BLaER1 treated with 17β-estradiol and CSF1 and Interleukin-3, amounts not matched to agents 10 nM and 100 nM (cell line): Measurements from ENCODE around the gene VSIR.

Source experiments
- H3K27ac ChIP-seq, 11 experiments: shearing (Covaris generic); formaldehyde crosslinking; 2 replicates each; pipeline ENCODE4 v1.8.1; 2022
- H3K27me3 ChIP-seq, 11 experiments: shearing (Covaris generic); formaldehyde crosslinking; 2 replicates each; pipeline ENCODE4 v1.8.1; 2022
- H3K36me3 ChIP-seq, 11 experiments: shearing (Covaris generic); formaldehyde crosslinking; 2 replicates each; pipeline ENCODE4 v1.8.1; 2022
- H3K4me1 ChIP-seq, 10 experiments: shearing (Covaris generic); formaldehyde crosslinking; 2 replicates each; pipeline ENCODE4 v1.8.1; 2022
- H3K4me2 ChIP-seq, 11 experiments: shearing (Covaris generic); formaldehyde crosslinking; 2 replicates each; pipeline ENCODE4 v1.8.1; 2022
- H3K4me3 ChIP-seq, 10 experiments: shearing (Covaris generic); formaldehyde crosslinking; 2 replicates each; pipeline ENCODE4 v1.8.1; 2022
- H3K9ac ChIP-seq, 11 experiments: shearing (Covaris generic); formaldehyde crosslinking; 2 replicates each; pipeline ENCODE4 v1.8.1; 2022
- H3K9me3 ChIP-seq, 11 experiments: shearing (Covaris generic); formaldehyde crosslinking; replicated peaks in 1 of 11; 2 replicates each; pipeline ENCODE4 v1.8.1; 2022
- H4K20me1 ChIP-seq, 11 experiments: shearing (Covaris generic); formaldehyde crosslinking; 2 replicates each; pipeline ENCODE4 v1.8.1; 2022
- Cebpa-rat ChIP-seq, 11 experiments: shearing (Covaris generic); IDR thresholded peaks; 2 replicates each; pipeline ENCODE4 v1.8.1; 2022

The VSIR gene

DNA sequence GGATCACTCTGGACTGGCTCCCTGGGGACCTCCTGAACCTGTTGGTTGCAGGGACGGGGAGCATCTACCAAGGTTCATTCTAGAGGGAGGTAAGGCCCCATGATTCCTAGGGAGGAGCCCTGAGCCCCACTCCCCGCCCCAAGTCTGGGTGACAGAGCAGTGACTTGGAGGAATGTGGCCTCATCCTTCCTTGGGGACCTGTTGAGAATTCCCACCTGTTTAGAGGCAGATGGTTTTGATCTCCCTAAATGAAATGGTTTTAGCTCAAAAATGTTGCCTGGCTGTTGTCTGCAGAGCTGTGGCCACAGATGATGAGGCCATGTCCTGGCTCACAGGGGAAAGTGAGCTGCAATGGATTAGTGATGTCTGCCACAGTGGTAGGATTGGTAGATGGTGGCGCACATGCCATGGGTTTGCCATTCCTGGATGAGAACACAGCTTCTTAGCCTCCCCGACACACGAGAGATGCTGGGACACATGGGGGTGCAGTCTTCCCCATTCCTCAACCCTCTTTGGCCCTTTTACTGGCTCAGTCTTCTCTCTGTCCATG lies 66.0 kb downstream of the VSIR start:
- H3K36me3 ChIP-seq, result no peaks in the 10 kb centered on the region
- no peaks in the 10 kb centered on the region for H3K27me3 ChIP-seq
- peaks cover 41 to 66% (median 48%) of the 10 kb centered on the region in 10 experiments for H3K4me1 ChIP-seq
- 0 out of 22 replicates have a peak overlapping the region, but pooled peaks of 1 of the 11 experiments have one; percentile 21 for H3K27ac ChIP-seq
- no peak overlapping the region for H3K4me3 ChIP-seq
- H3K9me3 ChIP-seq, result no peaks in the 10 kb centered on the region
- H4K20me1 ChIP-seq, result no peaks in the 10 kb centered on the region
- H3K4me2 ChIP-seq, result peak overlapping the region in 10 of 11 experiments; percentile 1 to 99 (median 44); a peak in 12 of 22 replicates
- peak overlapping the region in 1 of 11 experiments; percentile 30; a peak in 1 of 22 replicates for H3K9ac ChIP-seq
- TF ChIP-seq Cebpa-rat (IDR thresholded peaks at IDR 0.05), result no peak

GRCh38 chr10:71706216-71707121 lies 66.9 kb downstream of the VSIR start:
- Histone ChIP-seq H4K20me1 (no peaks in the 10 kb centered on the region), H3K4me2 (no peak overlapping the region), H3K4me1 (peaks cover 33 to 66% (median 45%) of the 10 kb centered on the region in 10 experiments), H3K27ac (no peak overlapping the region), H3K9me3 (no peaks in the 10 kb centered on the region), H3K9ac (no peak overlapping the region), H3K27me3 (no peaks in the 10 kb centered on the region), H3K36me3 (no peaks in the 10 kb centered on the region), H3K4me3 (no peak overlapping the region)
- TF ChIP-seq Cebpa-rat (IDR thresholded peaks at IDR 0.05), result no peak

DNA sequence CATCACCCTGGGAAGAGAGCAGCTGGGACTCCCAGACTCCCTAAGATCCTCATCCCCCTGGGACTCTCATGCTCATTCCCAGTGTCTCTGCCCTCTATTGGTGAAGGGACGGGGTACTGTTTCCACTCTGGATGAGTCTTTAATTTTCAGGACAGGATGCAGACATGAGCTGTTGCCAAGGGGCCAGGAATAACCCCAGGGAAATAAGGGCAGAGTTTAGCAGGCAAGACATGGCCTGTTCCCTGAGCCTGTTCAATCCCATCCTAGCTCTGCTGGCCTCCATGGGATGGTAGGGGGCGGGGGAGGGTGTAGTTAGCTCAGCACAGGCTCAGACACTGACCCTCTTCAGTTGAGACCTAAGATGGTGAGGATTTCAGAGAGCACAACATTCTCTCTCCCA lies 67.7 kb downstream of the VSIR start:
- no peaks in the 10 kb centered on the region for H3K27me3 ChIP-seq
- no peak for TF ChIP-seq Cebpa-rat (IDR thresholded peaks at IDR 0.05)
- peaks cover 26 to 66% (median 42%) of the 10 kb centered on the region in 10 experiments for H3K4me1 ChIP-seq
- H3K4me2 ChIP-seq, result no peak overlapping the region
- no peak overlapping the region for H3K4me3 ChIP-seq
- no peaks in the 10 kb centered on the region for H4K20me1 ChIP-seq
- no peaks in the 10 kb centered on the region for H3K9me3 ChIP-seq
- H3K36me3 ChIP-seq, result no peaks in the 10 kb centered on the region
- H3K9ac ChIP-seq, result no peak overlapping the region; a peak in 1 of 22 replicates
- H3K27ac ChIP-seq, result no peak overlapping the region

- H3K4me3 ChIP-seq, result no peak overlapping the region
- H3K36me3 ChIP-seq, result no peaks in the 10 kb centered on the region
- H3K9ac ChIP-seq, result no peak overlapping the region
- no peak for TF ChIP-seq Cebpa-rat (IDR thresholded peaks at IDR 0.05)
- H3K4me1 ChIP-seq, result peaks cover 18 to 62% (median 35%) of the 10 kb centered on the region in 10 experiments
- H4K20me1 ChIP-seq, result no peaks in the 10 kb centered on the region
- no peak overlapping the region for H3K4me2 ChIP-seq
- no peak overlapping the region; a peak in 1 of 22 replicates for H3K27ac ChIP-seq
- H3K27me3 ChIP-seq, result no peaks in the 10 kb centered on the region
- H3K9me3 ChIP-seq, result no peaks in the 10 kb centered on the region
Observed at GRCh38 chr10:71704816-71705215, 68.5 kb downstream of the VSIR start.

- H4K20me1 ChIP-seq, result no peaks in the 10 kb centered on the region
- H3K4me3 ChIP-seq, result no peak overlapping the region
- no peaks in the 10 kb centered on the region for H3K27me3 ChIP-seq
- H3K27ac ChIP-seq, result no peak overlapping the region
- H3K36me3 ChIP-seq, result no peaks in the 10 kb centered on the region
- TF ChIP-seq Cebpa-rat (IDR thresholded peaks at IDR 0.05), result no peak
- H3K4me1 ChIP-seq, result peaks cover 11 to 49% (median 22%) of the 10 kb centered on the region in 10 experiments
- no peak overlapping the region for H3K4me2 ChIP-seq
- no peaks in the 10 kb centered on the region for H3K9me3 ChIP-seq
- H3K9ac ChIP-seq, result no peak overlapping the region
Observed at GRCh38 chr10:71703577-71703976, 69.7 kb downstream of the VSIR start.

GRCh38 chr10:71701496-71702132 lies 71.7 kb downstream of the VSIR start:
- H3K9me3 ChIP-seq, result no peaks in the 10 kb centered on the region

DNA sequence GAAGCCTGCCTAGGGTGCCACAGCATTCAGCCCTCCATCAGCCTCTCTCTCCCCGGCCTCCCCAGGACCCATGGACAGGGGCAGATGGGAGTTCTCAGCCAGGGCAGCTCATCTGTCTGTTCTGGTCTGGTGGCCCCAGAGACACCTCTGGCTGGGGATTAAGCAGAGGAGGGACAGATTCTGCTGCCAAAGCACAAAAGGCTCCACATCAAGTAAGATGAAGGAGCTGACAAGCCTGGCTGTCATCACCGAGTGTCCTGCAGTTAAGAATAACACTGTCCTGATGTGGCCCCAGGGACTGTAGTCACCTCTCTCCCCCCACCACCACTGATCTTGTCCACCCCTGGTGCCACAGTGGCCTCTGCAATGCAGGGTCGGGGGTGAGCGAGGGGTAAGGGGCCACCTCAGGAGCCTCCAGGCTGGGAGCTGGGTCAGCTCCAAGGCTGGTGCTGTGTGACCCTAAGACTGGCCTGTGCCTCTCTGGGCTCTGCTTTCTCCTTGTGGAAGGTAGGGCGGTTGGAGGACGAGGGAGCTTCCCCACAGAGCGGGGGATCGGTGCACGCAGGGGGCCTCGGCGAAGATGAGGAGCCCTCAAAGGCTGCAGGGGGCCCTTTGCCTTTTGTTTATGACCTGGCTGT lies 72.5 kb downstream of the VSIR start:
- no peak for TF ChIP-seq Cebpa-rat (IDR thresholded peaks at IDR 0.05)
- peak overlapping the region in 7 of 11 experiments; percentile 11 to 49 (median 37); a peak in 10 of 22 replicates for H3K9ac ChIP-seq
- H3K4me1 ChIP-seq, result peaks cover 19 to 55% (median 35%) of the 10 kb centered on the region in 10 experiments
- no peaks in the 10 kb centered on the region for H3K9me3 ChIP-seq
- no peak overlapping the region for H3K4me3 ChIP-seq
- H3K36me3 ChIP-seq, result no peaks in the 10 kb centered on the region
- peak overlapping the region in 5 of 11 experiments; percentile 17 to 51 (median 40); a peak in 9 of 22 replicates for H3K27ac ChIP-seq
- H3K4me2 ChIP-seq, result peak overlapping the region in 7 of 11 experiments; percentile 11 to 67 (median 49); a peak in 10 of 22 replicates
- H3K27me3 ChIP-seq, result no peaks in the 10 kb centered on the region
- no peaks in the 10 kb centered on the region for H4K20me1 ChIP-seq

More at GRCh38 chr10:71701496-71702132, 71.7 kb downstream of the VSIR start:
- Histone ChIP-seq H3K4me3 (no peak overlapping the region), H4K20me1 (no peaks in the 10 kb centered on the region), H3K4me1 (peaks cover 12 to 47% (median 27%) of the 10 kb centered on the region in 10 experiments), H3K27me3 (no peaks in the 10 kb centered on the region), H3K9ac (peak overlapping the region in 6 of 11 experiments; percentile 15 to 49 (median 28); a peak in 7 of 22 replicates), H3K27ac (peak overlapping the region in 5 of 11 experiments; percentile 28 to 51 (median 40); a peak in 10 of 22 replicates), H3K36me3 (no peaks in the 10 kb centered on the region), H3K4me2 (peak overlapping the region in 8 of 11 experiments; percentile 1 to 67 (median 48); a peak in 12 of 22 replicates)
- no peak for TF ChIP-seq Cebpa-rat (IDR thresholded peaks at IDR 0.05)

- Histone ChIP-seq H4K20me1 (no peaks in the 10 kb centered on the region), H3K9me3 (no peaks in the 10 kb centered on the region), H3K27ac (no peak overlapping the region), H3K4me2 (0 out of 22 replicates have a peak overlapping the region, but pooled peaks of 1 of the 11 experiments have one; percentile 6), H3K36me3 (no peaks in the 10 kb centered on the region), H3K4me1 (peaks cover 41 to 72% (median 55%) of the 10 kb centered on the region in 10 experiments), H3K4me3 (no peak overlapping the region), H3K9ac (no peak overlapping the region), H3K27me3 (no peaks in the 10 kb centered on the region)
- TF ChIP-seq Cebpa-rat (IDR thresholded peaks at IDR 0.05), result no peak
Observed at GRCh38 chr10:71698737-71699136, 74.6 kb downstream of the VSIR start.
